HG02970 (cell line): ENCODE results near the gene EYS.
"Not testable (repeated sequence)": the region's sequence is repeated elsewhere in the genome, so short reads cannot be mapped to it uniquely, and the experiment has no call there.

Experiments used
- ATAC-seq: cut with Tn5 transposase; IDR thresholded peaks from one replicate; pipeline ENCODE4 v1.9.1; 2021; ENCODE audit warnings: mild to moderate bottlenecking, moderate library complexity, moderate number of reproducible peaks; ENCODE audit not compliant: unreplicated experiment, low FRiP score

The EYS gene

DNA sequence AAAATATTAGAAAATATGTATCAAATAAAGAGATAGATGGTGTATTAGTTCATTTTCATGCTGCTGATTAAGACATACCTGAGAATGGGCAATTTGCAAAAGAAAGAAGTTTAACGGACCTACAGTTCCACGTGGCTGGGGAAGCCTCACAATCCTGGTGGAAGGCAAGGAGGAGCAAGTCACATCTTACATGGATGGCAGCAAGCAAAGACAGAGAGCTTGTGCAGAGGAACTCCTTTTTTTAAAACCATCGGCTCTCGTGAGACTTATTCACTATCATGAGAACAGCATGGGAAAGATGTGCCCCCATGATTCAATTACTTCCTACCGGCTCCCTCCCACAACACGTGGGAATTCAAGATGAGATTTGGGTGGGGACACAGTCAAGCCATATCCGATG is 223.4 kb downstream of the EYS start:
- ATAC-seq, result not testable (repeated sequence)

- no peak for ATAC-seq
Measured at GRCh38 chr6:65469650-65470049, 237.4 kb downstream of the EYS start.

- ATAC-seq, result no peak
Measured at GRCh38 chr6:65468307-65468706, 238.7 kb downstream of the EYS start.

DNA sequence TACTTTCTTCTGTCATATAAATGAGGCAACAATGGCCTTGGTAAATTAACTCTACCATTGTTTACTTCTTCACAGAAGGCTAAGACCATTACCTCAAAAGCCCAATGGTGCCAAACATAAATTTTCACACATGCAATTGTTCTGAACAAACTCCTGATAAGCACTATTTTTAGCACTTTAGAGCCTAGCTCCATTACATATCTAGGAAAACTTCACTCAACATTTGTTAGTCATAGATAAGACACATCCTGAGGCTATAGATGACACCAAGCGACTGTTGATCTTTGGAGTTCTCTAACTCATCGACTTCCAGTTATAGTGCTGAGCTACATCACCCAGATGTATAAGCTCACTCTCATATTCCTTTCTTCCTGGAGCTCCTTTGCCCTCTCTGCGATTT is 245.9 kb downstream of the EYS start:
- ATAC-seq, result no peak

DNA sequence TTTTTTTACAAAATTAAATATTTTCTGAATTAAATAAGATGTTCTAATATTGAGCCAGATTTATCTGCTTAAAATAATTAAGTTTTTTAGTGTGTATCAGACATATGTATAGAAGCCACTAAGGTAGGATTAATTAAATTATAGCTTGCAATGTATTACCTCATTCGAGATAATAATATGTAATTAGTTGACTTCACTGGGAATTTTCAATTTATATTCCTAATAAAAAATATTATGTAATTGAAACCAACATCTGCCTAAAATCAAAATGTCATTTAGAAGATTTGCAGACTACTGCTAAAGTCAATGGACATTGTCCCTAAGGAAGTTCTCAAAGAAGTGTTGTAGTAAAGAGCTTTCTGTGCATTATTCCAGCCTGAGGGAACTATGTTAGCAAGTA is 254.7 kb downstream of the EYS start:
- ATAC-seq, result no peak

DNA sequence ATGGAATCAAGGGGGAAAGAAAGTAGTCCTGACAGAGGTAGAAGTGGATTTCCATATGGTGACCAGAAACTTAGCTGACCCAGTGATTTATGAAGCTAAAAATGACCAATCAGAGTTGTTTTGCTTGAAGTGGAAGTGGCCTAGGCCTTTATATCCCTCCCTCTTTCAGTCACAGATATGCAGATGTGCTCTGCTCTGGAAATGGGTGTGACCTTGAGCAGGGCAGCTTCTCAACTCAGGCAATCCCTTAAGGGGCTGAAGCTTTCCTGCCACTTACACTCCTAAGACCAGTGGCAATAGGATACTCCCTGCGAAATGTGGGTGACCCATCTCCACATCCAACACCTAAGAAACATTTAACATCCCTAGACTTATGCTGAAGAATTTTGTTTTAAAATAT is 256.6 kb downstream of the EYS start:
- ATAC-seq, result no peak

GRCh38 chr6:65449926-65450325 is 257.1 kb downstream of the EYS start:
- ATAC-seq, result no peak

- ATAC-seq, result no peak
Measured at GRCh38 chr6:65448866-65449265, 258.2 kb downstream of the EYS start.

DNA sequence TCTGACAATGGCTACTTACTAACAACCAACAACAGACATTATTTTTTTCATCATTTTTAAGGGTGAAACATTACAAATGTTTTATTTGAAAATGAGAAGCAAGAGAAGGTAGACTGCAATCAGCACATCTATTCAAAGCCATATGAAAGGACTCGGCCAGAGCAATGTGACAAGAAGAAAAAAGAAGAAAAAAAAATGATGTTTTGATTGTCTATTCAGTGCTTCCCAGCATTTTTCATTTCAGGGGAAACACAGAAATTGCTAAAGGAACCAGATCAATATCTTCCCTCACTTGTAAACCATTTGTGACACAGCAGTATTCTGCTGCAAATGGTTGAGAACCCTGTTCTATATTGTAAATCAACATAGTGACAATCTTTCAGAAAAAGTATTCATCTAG is 270.7 kb downstream of the EYS start:
- no peak for ATAC-seq

- ATAC-seq, result no peak
Measured at GRCh38 chr6:65416621-65417020, 290.4 kb downstream of the EYS start.

DNA sequence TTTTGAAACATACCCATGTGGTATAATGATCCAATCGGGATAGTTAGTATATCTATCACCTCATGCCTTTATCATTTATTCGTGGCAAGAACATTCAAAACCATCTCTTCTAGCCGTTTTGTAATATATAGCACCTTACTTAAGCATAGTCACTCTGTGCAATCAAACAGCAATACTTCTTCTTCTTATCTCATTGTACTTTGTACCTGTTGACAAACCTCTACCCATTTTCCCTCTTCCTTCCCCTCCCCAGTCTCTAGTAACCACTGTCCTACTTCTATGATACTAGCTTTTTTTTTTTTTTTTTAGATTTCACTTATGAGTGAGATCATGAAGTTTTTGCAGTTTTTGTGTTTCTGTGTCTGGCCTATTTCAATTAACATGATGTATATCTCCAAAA is 296.7 kb downstream of the EYS start:
- ATAC-seq, result no peak

- ATAC-seq, result no peak
Measured at GRCh38 chr6:65402564-65402963, 304.5 kb downstream of the EYS start.

- ATAC-seq, result no peak
Measured at GRCh38 chr6:65399355-65400084, 307.5 kb downstream of the EYS start.

DNA sequence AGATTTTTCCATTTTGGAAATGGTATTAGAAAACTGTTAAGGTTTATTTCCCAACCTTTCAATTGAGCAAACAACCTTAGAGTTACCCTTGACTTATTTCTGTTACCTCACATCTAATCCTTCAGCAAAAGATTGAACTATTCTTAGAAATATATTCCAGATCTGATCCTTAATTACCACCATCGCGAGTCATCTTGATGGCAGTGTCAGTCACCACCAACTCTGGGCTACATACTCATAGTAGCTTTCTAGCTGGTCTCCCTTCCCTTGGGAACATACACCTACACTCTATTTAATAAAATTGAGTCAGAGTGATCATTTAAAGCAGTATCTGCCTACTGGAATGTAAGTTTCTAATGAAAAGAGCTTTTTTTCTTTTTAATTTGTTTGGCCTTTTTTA is 308.2 kb downstream of the EYS start:
- no peak for ATAC-seq

DNA sequence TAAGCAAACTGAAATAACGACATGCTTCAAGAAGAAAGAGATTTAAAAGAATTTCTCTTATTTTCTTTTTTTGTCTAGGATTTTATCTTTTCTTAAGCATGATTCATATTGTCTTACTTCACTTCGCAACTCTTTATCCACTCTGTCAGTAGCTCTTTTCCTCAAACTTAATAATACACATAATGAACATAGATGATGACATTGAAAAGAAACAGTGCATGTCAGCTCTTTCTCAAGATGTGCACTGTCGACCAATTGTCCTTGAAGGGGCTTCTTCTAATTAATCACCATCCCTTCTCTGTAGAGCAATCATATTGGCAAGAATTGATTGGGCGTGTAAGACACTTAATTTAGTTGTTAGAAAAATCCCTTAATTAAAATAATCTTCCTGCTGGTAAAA is 356.5 kb downstream of the EYS start:
- no peak for ATAC-seq

DNA sequence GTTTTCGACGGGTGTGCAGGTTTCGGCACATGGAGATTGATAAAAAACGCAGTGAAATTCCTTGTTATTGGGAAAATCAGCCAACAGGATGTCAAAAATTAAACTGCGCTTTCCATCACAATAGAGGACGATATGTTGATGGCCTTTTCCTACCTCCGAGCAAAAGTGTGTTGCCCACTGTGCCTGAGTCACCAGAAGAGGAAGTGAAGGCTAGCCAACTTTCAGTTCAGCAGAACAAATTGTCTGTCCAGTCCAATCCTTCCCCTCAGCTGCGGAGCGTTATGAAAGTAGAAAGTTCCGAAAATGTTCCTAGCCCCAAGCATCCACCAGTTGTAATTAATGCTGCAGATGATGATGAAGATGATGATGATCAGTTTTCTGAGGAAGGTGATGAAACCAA is 404.4 kb downstream of the EYS start:
- ATAC-seq, result not testable (repeated sequence)

DNA sequence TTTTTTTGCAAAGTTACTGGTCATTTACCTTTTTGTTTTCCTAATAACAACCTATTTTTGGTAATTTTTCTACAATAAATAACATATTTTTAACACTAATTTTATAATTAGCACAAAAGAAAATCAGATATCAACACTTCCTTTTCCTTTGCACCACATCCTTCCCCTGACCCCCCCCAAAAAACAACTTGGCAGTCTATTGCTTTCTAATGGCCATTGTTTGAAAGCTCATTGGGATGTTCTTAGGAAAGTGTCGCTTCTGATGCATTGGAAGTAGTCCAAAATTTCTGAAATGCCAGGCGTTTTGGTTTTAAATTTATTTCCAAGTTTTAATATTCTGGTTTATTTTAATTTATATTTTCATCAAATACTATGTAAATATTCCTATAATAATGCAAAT is 407.8 kb downstream of the EYS start:
- no peak for ATAC-seq

DNA sequence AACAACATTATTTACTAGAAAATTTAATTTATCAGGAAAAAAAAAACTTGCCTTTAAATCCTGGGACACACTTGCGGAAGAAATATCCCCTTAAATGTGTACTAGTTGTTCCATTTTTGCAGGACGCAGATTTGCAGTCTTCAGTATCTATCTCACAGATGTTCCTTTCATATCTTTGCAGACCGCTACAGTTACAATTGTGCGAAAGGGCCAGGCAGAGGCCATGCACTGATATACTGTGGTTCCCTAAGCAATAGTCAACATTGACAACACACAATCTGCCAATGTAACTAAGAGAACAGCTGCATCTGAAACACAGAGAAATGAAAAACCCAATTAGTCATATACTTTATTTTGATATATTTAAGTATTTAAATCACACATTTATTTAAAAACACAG is 411.2 kb downstream of the EYS start:
- no peak for ATAC-seq

- ATAC-seq, result no peak
Measured at GRCh38 chr6:65289491-65289890, 417.5 kb downstream of the EYS start.

- ATAC-seq, result no peak
Measured at GRCh38 chr6:65285275-65285674, 421.8 kb downstream of the EYS start.

- ATAC-seq, result no peak
Measured at GRCh38 chr6:65280060-65280459, 427.0 kb downstream of the EYS start.

DNA sequence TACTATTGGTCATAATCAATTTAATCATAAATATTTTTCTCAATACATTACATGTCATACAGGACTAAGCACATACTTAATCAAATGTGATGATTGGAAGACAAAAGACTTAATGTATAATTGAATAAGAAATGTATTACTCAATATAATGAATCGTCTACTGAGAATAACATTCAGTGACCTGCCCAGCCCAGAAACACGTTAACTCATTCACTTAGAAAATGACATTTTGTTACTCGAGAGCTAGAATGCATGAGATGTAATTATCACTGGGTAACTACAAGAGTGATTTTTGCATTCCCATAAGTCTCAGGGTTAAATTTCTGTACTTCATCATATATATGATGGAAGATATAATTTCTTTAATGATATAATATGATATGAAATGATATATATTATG is 444.8 kb downstream of the EYS start:
- no peak for ATAC-seq

DNA sequence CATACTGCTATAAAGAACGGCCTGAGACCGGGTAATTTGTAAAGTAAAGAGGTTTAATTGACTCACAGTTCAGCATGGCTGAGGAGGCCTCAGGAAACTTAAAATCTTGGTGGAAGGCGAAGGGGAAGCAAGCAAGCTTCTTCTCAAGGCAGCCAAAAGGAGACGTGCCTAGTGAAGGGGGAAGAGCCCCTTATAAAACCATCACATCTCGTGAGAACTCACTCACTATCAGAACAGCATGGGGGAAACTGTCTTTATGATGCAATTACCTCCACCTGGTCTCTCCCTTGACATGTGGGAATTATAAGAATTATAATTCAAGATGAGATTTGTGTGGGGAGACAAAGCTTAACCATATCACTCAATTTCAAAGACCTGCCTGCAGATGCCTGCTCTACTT is 447.0 kb downstream of the EYS start:
- ATAC-seq, result no peak
